DOHH2 (cell line): ENCODE results near the gene ARL4D.

Experiments used
- CTCF ChIP-seq: fragments of 200-600 bp; sonication (generic); IDR thresholded peaks from one replicate; pipeline ENCODE4 v1.5.1; 2014; ENCODE audit warnings: antibody characterized with exemption, mild to moderate bottlenecking, low read depth, low read length; ENCODE audit not compliant: poor library complexity, severe bottlenecking
- EZH2phosphoT487 ChIP-seq: fragments of 200-600 bp; sonication (generic); IDR thresholded peaks from 2 replicates; pipeline ENCODE4 v1.6.1; 2017; ENCODE audit warnings: borderline replicate concordance, mild to moderate bottlenecking, antibody characterized with exemption, low read length, moderate library complexity, mixed read lengths

- TF ChIP-seq CTCF (no peak), EZH2phosphoT487 (no peak)
Measured at GRCh38 chr17:43446773-43447172, 48.0 kb downstream of the ARL4D start.
